Measurements from ENCODE around the gene POMC.

- TF ChIP-seq CTCF (conservative IDR thresholded peaks at IDR 0.05) (no peak), ZFX (IDR thresholded peaks at IDR 0.05) (no peak)
Measured at GRCh38 chr2:25158096-25158852, 10.1 kb downstream of the POMC start.

Measured in C4-2B (cell line).